ENCODE data around the gene ELL2.

DNA sequence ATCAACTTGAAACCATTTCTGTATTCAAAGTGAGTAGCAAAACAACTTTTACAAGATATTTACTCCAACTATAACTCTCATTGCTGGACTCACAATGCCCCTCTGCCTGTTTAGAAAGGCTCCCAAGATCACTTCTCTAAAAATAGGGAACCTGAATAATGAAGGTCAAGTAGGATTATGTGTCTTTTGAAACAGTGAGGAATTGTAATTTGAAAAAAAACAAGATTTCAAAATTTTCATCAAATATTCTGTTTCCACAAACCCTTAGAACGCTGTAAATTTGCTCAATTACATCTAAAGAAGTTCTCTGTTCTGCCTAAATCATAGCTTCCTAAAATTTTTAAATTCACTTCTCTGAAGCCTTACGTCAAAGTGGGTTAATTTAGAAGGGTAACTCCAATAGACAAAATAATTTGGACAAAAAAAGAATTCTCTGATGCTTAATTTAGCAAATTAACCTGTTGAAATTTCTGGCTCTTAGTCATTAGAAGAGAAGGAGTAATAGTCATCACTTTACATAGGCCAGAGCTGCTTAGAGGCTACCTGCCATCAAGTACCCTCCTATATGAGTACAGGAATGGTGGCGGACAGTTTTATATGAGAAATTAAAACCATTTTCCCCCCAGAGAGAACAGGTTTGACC is 4.0 kb downstream of the ELL2 start:
- TF ChIP-seq, protein P1, sequence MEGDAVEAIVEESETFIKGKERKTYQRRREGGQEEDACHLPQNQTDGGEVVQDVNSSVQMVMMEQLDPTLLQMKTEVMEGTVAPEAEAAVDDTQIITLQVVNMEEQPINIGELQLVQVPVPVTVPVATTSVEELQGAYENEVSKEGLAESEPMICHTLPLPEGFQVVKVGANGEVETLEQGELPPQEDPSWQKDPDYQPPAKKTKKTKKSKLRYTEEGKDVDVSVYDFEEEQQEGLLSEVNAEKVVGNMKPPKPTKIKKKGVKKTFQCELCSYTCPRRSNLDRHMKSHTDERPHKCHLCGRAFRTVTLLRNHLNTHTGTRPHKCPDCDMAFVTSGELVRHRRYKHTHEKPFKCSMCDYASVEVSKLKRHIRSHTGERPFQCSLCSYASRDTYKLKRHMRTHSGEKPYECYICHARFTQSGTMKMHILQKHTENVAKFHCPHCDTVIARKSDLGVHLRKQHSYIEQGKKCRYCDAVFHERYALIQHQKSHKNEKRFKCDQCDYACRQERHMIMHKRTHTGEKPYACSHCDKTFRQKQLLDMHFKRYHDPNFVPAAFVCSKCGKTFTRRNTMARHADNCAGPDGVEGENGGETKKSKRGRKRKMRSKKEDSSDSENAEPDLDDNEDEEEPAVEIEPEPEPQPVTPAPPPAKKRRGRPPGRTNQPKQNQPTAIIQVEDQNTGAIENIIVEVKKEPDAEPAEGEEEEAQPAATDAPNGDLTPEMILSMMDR (IDR thresholded peaks at IDR 0.05), result no peak
- TF ChIP-seq POLR2A (IDR thresholded peaks at IDR 0.05), result no peak
